HEK293 (cell line): ENCODE measurements around the gene INO80C.

ENCODE experiments used
- CTCF ChIA-PET: fragments of 350-600 bp; formaldehyde crosslinking; extraction: SDS; loops from one replicate; lab custom pipeline; 2021; ENCODE audit warnings: antibody characterized with exemption; lab: Yijun Ruan, JAX
- POLR2A ChIA-PET: fragments of 300-600 bp; formaldehyde crosslinking; extraction: SDS; loops from one replicate; lab custom pipeline; 2020; ENCODE audit warnings: antibody characterized with exemption, inconsistent platforms; lab: Yijun Ruan, JAX
- H3K27ac ChIP-seq: fragments of 200-500 bp; sonication (Bioruptor generic); 2 replicates; pipeline ENCODE4 v1.5.1; 2014; ENCODE audit warnings: low read depth, low read length, control low read depth, inconsistent platforms; ENCODE audit errors: extremely low read depth
- H3K36me3 ChIP-seq, 2 experiments: fragments of 200-500 bp in 1 of 2; sonication (Bioruptor generic) in 1 of 2; 1 replicate in 1 of 2; 2 replicates in 1 of 2; pipeline ENCODE4 v1.5.1; 2014 to 2017; ENCODE audit warnings: inconsistent platforms in 2 of 2, low read length in 2 of 2; ENCODE audit not compliant: control insufficient read depth in 2 of 2, insufficient read depth in 1 of 2
- H3K4me1 ChIP-seq: fragments of 200-500 bp; sonication (Bioruptor generic); 2 replicates; pipeline ENCODE4 v1.5.1; 2014; ENCODE audit warnings: mild to moderate bottlenecking, low read length, inconsistent platforms; ENCODE audit not compliant: control insufficient read depth, insufficient read depth
- H3K4me3 ChIP-seq: 2 replicates; pipeline ENCODE4 v1.5.1; 2011; ENCODE audit warnings: low read depth, mild to moderate bottlenecking, control low read depth, low read length, moderate library complexity
- H3K9me3 ChIP-seq: fragments of 200-500 bp; sonication (Bioruptor generic); 2 replicates; pipeline ENCODE4 v1.5.1; 2014; ENCODE audit warnings: low read depth, low read length, inconsistent platforms; ENCODE audit not compliant: control insufficient read depth, insufficient read depth
- HOXC10 ChIP-seq: sonication (generic); formaldehyde crosslinking; IDR thresholded peaks from 2 replicates; pipeline ENCODE4 v1.8.1; 2023; ENCODE audit warnings: mild to moderate bottlenecking, missing genetic modification reagents
- HOXD13 ChIP-seq: sonication (generic); formaldehyde crosslinking; IDR thresholded peaks from 2 replicates; pipeline ENCODE4 v1.8.0; 2022; ENCODE audit warnings: missing genetic modification reagents, borderline replicate concordance
- SCRT1 ChIP-seq: fragments of 450-650 bp; formaldehyde crosslinking; IDR thresholded peaks from 2 replicates; pipeline ENCODE4 v1.5.1; 2016; ENCODE audit warnings: missing biosample characterization, missing genetic modification characterization, borderline replicate concordance
- SETDB1 ChIP-seq: IDR thresholded peaks from one replicate; pipeline ENCODE4 v1.6.1; 2017; ENCODE audit warnings: mild to moderate bottlenecking, low read length, moderate library complexity, mixed read lengths; ENCODE audit not compliant: insufficient read length
- SP2 ChIP-seq: fragments of 450-650 bp; formaldehyde crosslinking; IDR thresholded peaks from 2 replicates; pipeline ENCODE4 v1.5.1; 2016; ENCODE audit warnings: missing biosample characterization, missing genetic modification characterization
- ZFP37 ChIP-seq: fragments of 450-650 bp; formaldehyde crosslinking; IDR thresholded peaks from 2 replicates; pipeline ENCODE4 v1.5.1; 2016; ENCODE audit warnings: missing biosample characterization, missing genetic modification characterization
- ZNF175 ChIP-seq: fragments of 450-650 bp; formaldehyde crosslinking; IDR thresholded peaks from 2 replicates; pipeline ENCODE4 v1.5.1; 2016; ENCODE audit warnings: missing biosample characterization, missing genetic modification characterization
- ZNF248 ChIP-seq: fragments of 450-650 bp; formaldehyde crosslinking; IDR thresholded peaks from 2 replicates; pipeline ENCODE4 v1.5.1; 2017; ENCODE audit warnings: missing biosample characterization, missing genetic modification characterization
- ZNF510 ChIP-seq: fragments of 450-650 bp; formaldehyde crosslinking; IDR thresholded peaks from 2 replicates; pipeline ENCODE4 v1.5.1; 2018; ENCODE audit warnings: mild to moderate bottlenecking, missing genetic modification characterization, missing biosample characterization; ENCODE audit not compliant: insufficient replicate concordance
- ZNF610 ChIP-seq: fragments of 450-650 bp; formaldehyde crosslinking; IDR thresholded peaks from 2 replicates; pipeline ENCODE4 v1.5.1; 2016; ENCODE audit warnings: missing biosample characterization, missing genetic modification characterization, borderline replicate concordance
- ZNF664 ChIP-seq: fragments of 450-650 bp; formaldehyde crosslinking; IDR thresholded peaks from 2 replicates; pipeline ENCODE4 v1.5.1; 2016; ENCODE audit warnings: missing biosample characterization, missing genetic modification characterization
- TF ChIP-seq, protein P1 (sequence below): fragments of 450-650 bp; formaldehyde crosslinking; IDR thresholded peaks from 2 replicates; pipeline ENCODE4 v1.5.1; 2017; ENCODE audit warnings: missing biosample characterization, missing genetic modification characterization
- TF ChIP-seq, protein P2 (sequence below): fragments of 450-650 bp; formaldehyde crosslinking; IDR thresholded peaks from 2 replicates; pipeline ENCODE4 v1.5.1; 2017; ENCODE audit warnings: missing biosample characterization, mild to moderate bottlenecking, missing genetic modification characterization, moderate library complexity
- TF ChIP-seq, protein P3 (sequence below): fragments of 450-650 bp; formaldehyde crosslinking; IDR thresholded peaks from 2 replicates; pipeline ENCODE4 v1.5.1; 2016; ENCODE audit warnings: missing biosample characterization, missing genetic modification characterization
- TF ChIP-seq, protein P4 (sequence below): fragments of 450-650 bp; formaldehyde crosslinking; IDR thresholded peaks from 2 replicates; pipeline ENCODE4 v1.5.1; 2016; ENCODE audit warnings: missing biosample characterization, missing genetic modification characterization
- TF ChIP-seq, protein P5 (sequence below): fragments of 450-650 bp; formaldehyde crosslinking; IDR thresholded peaks from 2 replicates; pipeline ENCODE4 v1.5.1; 2017; ENCODE audit warnings: missing biosample characterization, missing genetic modification characterization
- TF ChIP-seq, protein P6 (sequence below): fragments of 450-650 bp; formaldehyde crosslinking; IDR thresholded peaks from 2 replicates; pipeline ENCODE4 v1.5.1; 2016; ENCODE audit warnings: missing biosample characterization, missing genetic modification characterization, borderline replicate concordance
- TF ChIP-seq, protein P7 (sequence below): fragments of 450-650 bp; formaldehyde crosslinking; IDR thresholded peaks from 2 replicates; pipeline ENCODE4 v1.5.1; 2017; ENCODE audit warnings: missing biosample characterization, missing genetic modification characterization

Gene INO80C

DNA sequence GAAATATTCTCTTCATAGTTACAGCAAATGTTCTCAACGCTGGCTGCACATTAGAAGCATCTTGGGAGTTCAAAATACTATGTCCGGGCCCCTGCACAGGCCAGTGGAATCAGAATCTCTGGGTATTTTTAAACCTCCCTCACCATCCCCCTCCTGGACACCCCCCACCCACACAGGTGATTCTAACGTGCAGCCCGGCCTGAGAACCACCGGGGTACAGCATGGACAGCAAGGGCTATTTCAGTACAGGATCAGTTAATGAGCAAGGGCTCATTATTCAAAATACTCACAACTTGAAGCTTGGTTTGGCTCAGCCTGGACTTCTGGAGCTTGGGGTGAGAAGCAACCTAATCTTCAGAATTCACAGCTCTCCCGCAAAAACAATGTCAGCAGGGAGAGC, 31.4 kb downstream of the INO80C start (continued):
- no peak for TF ChIP-seq ZNF248 (tag by site-specific recombination)
- no peak for TF ChIP-seq HOXD13
- no peak for TF ChIP-seq ZNF510 (tag by site-specific recombination)
- TF ChIP-seq, protein P1, sequence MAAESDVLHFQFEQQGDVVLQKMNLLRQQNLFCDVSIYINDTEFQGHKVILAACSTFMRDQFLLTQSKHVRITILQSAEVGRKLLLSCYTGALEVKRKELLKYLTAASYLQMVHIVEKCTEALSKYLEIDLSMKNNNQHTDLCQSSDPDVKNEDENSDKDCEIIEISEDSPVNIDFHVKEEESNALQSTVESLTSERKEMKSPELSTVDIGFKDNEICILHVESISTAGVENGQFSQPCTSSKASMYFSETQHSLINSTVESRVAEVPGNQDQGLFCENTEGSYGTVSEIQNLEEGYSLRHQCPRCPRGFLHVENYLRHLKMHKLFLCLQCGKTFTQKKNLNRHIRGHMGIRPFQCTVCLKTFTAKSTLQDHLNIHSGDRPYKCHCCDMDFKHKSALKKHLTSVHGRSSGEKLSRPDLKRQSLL (tag by site-specific recombination) = no peak
- no peak for TF ChIP-seq HOXC10 (CRISPR knock-in tag)
- no peak for TF ChIP-seq ZFP37 (tag by site-specific recombination)
- TF ChIP-seq, all 188 proteins: peak for 0

DNA sequence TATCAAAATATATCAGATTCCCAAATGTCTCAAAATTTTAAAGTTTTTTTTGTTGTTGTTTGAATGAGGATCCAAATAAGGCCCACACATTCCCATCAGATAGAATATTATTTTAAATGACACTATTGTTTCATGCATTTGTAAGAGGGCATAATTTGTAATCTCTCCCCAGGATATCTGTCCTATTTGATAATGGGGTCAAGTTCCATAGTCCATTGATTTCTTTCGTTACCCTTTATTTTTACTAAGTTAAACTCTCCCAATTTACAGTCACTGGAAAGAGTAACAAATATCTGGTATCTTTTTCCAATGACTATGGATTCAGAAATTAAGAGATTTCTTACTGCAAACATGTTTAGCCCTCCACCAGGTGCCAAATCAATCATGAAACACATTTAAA, 32.4 kb downstream of the INO80C start:
- TF ChIP-seq, protein P2, sequence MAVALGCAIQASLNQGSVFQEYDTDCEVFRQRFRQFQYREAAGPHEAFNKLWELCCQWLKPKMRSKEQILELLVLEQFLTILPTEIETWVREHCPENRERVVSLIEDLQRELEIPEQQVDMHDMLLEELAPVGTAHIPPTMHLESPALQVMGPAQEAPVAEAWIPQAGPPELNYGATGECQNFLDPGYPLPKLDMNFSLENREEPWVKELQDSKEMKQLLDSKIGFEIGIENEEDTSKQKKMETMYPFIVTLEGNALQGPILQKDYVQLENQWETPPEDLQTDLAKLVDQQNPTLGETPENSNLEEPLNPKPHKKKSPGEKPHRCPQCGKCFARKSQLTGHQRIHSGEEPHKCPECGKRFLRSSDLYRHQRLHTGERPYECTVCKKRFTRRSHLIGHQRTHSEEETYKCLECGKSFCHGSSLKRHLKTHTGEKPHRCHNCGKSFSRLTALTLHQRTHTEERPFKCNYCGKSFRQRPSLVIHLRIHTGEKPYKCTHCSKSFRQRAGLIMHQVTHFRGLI (tag by site-specific recombination) = no peak
- TF ChIP-seq, protein P3, sequence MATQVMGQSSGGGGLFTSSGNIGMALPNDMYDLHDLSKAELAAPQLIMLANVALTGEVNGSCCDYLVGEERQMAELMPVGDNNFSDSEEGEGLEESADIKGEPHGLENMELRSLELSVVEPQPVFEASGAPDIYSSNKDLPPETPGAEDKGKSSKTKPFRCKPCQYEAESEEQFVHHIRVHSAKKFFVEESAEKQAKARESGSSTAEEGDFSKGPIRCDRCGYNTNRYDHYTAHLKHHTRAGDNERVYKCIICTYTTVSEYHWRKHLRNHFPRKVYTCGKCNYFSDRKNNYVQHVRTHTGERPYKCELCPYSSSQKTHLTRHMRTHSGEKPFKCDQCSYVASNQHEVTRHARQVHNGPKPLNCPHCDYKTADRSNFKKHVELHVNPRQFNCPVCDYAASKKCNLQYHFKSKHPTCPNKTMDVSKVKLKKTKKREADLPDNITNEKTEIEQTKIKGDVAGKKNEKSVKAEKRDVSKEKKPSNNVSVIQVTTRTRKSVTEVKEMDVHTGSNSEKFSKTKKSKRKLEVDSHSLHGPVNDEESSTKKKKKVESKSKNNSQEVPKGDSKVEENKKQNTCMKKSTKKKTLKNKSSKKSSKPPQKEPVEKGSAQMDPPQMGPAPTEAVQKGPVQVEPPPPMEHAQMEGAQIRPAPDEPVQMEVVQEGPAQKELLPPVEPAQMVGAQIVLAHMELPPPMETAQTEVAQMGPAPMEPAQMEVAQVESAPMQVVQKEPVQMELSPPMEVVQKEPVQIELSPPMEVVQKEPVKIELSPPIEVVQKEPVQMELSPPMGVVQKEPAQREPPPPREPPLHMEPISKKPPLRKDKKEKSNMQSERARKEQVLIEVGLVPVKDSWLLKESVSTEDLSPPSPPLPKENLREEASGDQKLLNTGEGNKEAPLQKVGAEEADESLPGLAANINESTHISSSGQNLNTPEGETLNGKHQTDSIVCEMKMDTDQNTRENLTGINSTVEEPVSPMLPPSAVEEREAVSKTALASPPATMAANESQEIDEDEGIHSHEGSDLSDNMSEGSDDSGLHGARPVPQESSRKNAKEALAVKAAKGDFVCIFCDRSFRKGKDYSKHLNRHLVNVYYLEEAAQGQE (tag by site-specific recombination) = no peak
- TF ChIP-seq SCRT1 (tag by site-specific recombination) = no peak
- TF ChIP-seq, protein P4, sequence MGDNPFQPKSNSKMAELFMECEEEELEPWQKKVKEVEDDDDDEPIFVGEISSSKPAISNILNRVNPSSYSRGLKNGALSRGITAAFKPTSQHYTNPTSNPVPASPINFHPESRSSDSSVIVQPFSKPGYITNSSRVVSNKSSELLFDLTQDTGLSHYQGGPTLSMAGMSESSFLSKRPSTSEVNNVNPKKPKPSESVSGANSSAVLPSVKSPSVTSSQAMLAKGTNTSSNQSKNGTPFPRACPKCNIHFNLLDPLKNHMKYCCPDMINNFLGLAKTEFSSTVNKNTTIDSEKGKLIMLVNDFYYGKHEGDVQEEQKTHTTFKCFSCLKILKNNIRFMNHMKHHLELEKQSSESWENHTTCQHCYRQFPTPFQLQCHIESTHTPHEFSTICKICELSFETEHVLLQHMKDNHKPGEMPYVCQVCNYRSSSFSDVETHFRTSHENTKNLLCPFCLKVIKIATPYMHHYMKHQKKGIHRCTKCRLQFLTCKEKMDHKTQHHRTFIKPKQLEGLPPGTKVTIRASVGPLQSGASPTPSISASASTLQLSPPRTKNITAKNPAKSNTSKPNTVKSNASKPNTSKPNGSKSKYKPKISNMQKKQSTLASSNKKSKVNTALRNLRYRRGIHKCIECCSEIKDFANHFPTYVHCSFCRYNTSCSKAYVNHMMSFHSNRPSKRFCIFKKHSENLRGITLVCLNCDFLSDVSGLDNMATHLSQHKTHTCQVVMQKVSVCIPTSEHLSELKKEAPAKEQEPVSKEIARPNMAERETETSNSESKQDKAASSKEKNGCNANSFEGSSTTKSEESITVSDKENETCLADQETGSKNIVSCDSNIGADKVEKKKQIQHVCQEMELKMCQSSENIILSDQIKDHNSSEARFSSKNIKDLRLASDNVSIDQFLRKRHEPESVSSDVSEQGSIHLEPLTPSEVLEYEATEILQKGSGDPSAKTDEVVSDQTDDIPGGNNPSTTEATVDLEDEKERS (tag by site-specific recombination) = no peak
- TF ChIP-seq, protein P5, sequence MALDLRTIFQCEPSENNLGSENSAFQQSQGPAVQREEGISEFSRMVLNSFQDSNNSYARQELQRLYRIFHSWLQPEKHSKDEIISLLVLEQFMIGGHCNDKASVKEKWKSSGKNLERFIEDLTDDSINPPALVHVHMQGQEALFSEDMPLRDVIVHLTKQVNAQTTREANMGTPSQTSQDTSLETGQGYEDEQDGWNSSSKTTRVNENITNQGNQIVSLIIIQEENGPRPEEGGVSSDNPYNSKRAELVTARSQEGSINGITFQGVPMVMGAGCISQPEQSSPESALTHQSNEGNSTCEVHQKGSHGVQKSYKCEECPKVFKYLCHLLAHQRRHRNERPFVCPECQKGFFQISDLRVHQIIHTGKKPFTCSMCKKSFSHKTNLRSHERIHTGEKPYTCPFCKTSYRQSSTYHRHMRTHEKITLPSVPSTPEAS = no peak
- TF ChIP-seq, protein P6, sequence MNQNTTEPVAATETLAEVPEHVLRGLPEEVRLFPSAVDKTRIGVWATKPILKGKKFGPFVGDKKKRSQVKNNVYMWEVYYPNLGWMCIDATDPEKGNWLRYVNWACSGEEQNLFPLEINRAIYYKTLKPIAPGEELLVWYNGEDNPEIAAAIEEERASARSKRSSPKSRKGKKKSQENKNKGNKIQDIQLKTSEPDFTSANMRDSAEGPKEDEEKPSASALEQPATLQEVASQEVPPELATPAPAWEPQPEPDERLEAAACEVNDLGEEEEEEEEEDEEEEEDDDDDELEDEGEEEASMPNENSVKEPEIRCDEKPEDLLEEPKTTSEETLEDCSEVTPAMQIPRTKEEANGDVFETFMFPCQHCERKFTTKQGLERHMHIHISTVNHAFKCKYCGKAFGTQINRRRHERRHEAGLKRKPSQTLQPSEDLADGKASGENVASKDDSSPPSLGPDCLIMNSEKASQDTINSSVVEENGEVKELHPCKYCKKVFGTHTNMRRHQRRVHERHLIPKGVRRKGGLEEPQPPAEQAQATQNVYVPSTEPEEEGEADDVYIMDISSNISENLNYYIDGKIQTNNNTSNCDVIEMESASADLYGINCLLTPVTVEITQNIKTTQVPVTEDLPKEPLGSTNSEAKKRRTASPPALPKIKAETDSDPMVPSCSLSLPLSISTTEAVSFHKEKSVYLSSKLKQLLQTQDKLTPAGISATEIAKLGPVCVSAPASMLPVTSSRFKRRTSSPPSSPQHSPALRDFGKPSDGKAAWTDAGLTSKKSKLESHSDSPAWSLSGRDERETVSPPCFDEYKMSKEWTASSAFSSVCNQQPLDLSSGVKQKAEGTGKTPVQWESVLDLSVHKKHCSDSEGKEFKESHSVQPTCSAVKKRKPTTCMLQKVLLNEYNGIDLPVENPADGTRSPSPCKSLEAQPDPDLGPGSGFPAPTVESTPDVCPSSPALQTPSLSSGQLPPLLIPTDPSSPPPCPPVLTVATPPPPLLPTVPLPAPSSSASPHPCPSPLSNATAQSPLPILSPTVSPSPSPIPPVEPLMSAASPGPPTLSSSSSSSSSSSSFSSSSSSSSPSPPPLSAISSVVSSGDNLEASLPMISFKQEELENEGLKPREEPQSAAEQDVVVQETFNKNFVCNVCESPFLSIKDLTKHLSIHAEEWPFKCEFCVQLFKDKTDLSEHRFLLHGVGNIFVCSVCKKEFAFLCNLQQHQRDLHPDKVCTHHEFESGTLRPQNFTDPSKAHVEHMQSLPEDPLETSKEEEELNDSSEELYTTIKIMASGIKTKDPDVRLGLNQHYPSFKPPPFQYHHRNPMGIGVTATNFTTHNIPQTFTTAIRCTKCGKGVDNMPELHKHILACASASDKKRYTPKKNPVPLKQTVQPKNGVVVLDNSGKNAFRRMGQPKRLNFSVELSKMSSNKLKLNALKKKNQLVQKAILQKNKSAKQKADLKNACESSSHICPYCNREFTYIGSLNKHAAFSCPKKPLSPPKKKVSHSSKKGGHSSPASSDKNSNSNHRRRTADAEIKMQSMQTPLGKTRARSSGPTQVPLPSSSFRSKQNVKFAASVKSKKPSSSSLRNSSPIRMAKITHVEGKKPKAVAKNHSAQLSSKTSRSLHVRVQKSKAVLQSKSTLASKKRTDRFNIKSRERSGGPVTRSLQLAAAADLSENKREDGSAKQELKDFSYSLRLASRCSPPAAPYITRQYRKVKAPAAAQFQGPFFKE (tag by site-specific recombination) = no peak
- TF ChIP-seq, protein P7, sequence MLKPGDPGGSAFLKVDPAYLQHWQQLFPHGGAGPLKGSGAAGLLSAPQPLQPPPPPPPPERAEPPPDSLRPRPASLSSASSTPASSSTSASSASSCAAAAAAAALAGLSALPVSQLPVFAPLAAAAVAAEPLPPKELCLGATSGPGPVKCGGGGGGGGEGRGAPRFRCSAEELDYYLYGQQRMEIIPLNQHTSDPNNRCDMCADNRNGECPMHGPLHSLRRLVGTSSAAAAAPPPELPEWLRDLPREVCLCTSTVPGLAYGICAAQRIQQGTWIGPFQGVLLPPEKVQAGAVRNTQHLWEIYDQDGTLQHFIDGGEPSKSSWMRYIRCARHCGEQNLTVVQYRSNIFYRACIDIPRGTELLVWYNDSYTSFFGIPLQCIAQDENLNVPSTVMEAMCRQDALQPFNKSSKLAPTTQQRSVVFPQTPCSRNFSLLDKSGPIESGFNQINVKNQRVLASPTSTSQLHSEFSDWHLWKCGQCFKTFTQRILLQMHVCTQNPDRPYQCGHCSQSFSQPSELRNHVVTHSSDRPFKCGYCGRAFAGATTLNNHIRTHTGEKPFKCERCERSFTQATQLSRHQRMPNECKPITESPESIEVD (tag by site-specific recombination) = no peak
- no peak for TF ChIP-seq SETDB1
- no peak for TF ChIP-seq SP2
- TF ChIP-seq ZNF610 (tag by site-specific recombination) = no peak
- no peak for TF ChIP-seq ZNF175
- no peak for TF ChIP-seq ZNF664 (tag by site-specific recombination)
- H3K27ac ChIP-seq = no peak overlapping the region
- H3K9me3 ChIP-seq = no peaks in the 10 kb centered on the region
- ChIA-PET POLR2A (no interaction called here), CTCF (interaction anchor here (0.6 to 1.3 kb wide), 2 partner anchors 9 to 13 kb away, joined by 3 to 4 read pairs; no protein-coding TSS in a partner anchor)
- H3K4me1 ChIP-seq = no peaks in the 10 kb centered on the region
- H3K36me3 ChIP-seq = no peaks in the 10 kb centered on the region
- no peak overlapping the region for H3K4me3 ChIP-seq
